PC-9 (cell line): ENCODE data around the gene MTA3. TPM values are rescaled to one million over a fixed set of nuclear protein-coding genes. Genes with fewer than 3 reads are reported as not detected.

Experiments
- BruUV-seq: library from RNA; stranded (reverse); fragments of 400-500 nt; replicated peaks from 2 replicates; lab custom pipeline; 2021; lab: Mats Ljungman, UMichigan
- CTCF ChIA-PET: fragments of 300-600 bp; sonication (Branson Sonifier 250); formaldehyde crosslinking; loops from one replicate; lab custom pipeline; 2022; ENCODE audit warnings: antibody characterized with exemption; lab: Charles Lee
- POLR2A ChIA-PET: fragments of 300-600 bp; sonication (Branson Sonifier 250); formaldehyde crosslinking; loops from one replicate; lab custom pipeline; 2022; ENCODE audit warnings: antibody characterized with exemption; ENCODE audit not compliant: unreplicated experiment; lab: Charles Lee
- DNase-seq, 2 experiments: peaks; one replicate each; pipeline versions ENCODE4 v3.0.0 to v3.0.0-alpha.2; 2015 to 2022; ENCODE audit warnings: mixed read lengths in 1 of 2
- H2AFZ ChIP-seq: fragments of 200-600 bp; sonication (generic); 2 replicates; pipeline ENCODE4 v1.8.1; 2017; ENCODE audit warnings: antibody characterized with exemption
- H3F3A ChIP-seq: fragments of 200-600 bp; sonication (generic); 2 replicates; pipeline ENCODE4 v1.8.1; 2017; ENCODE audit warnings: antibody characterized with exemption, mild to moderate bottlenecking, low read depth; ENCODE audit not compliant: insufficient read depth
- H3K27ac ChIP-seq: fragments of 200-600 bp; sonication (generic); 2 replicates; pipeline ENCODE4 v1.6.1; 2016; ENCODE audit warnings: mixed run types
- H3K27me3 ChIP-seq: fragments of 200-600 bp; sonication (generic); 2 replicates; pipeline ENCODE4 v1.6.1; 2016; ENCODE audit warnings: low read depth, mixed run types; ENCODE audit not compliant: insufficient read depth
- H3K36me3 ChIP-seq: fragments of 200-600 bp; sonication (generic); 2 replicates; pipeline ENCODE4 v1.6.1; 2016; ENCODE audit warnings: low read depth, mixed run types
- H3K4me1 ChIP-seq: fragments of 200-600 bp; sonication (generic); replicated peaks from 2 replicates; pipeline ENCODE4 v1.6.1; 2016; ENCODE audit warnings: mixed run types; ENCODE audit not compliant: insufficient read depth
- H3K4me2 ChIP-seq: fragments of 200-600 bp; sonication (generic); 2 replicates; pipeline ENCODE4 v1.6.1; 2017; ENCODE audit warnings: mixed run types
- H3K4me3 ChIP-seq: fragments of 200-600 bp; sonication (generic); 2 replicates; pipeline ENCODE4 v1.6.1; 2016; ENCODE audit warnings: mixed run types
- H3K79me2 ChIP-seq: fragments of 200-600 bp; sonication (generic); 2 replicates; pipeline ENCODE4 v1.6.1; 2017; ENCODE audit warnings: low read depth, mixed run types
- H3K9me2 ChIP-seq: fragments of 200-600 bp; sonication (generic); 2 replicates; pipeline ENCODE4 v1.8.1; 2017; ENCODE audit warnings: mild to moderate bottlenecking; ENCODE audit not compliant: insufficient read depth
- H3K9me3 ChIP-seq: fragments of 200-600 bp; sonication (generic); 2 replicates; pipeline ENCODE4 v1.8.1; 2016; ENCODE audit warnings: low read depth; ENCODE audit not compliant: insufficient read depth
- H4K20me1 ChIP-seq: fragments of 200-600 bp; sonication (generic); 2 replicates; pipeline ENCODE4 v1.8.1; 2017; ENCODE audit not compliant: insufficient read depth
- CTCF ChIP-seq: fragments of 200-600 bp; sonication (generic); conservative IDR thresholded peaks from 2 replicates; pipeline ENCODE4 v1.6.1; 2017; ENCODE audit warnings: mixed run types, antibody characterized with exemption, mild to moderate bottlenecking, moderate library complexity
- EZH2 ChIP-seq: fragments of 200-600 bp; sonication (generic); IDR thresholded peaks from 2 replicates; pipeline ENCODE4 v1.8.0; 2017; ENCODE audit warnings: antibody characterized with exemption, low read depth
- intact Hi-C: fragments of 100-400 bp; cut with micrococcal nuclease; formaldehyde crosslinking; loops from one replicate; pipeline ENCODE4 v1.10.0; 2022; ENCODE audit not compliant: unreplicated experiment
- total RNA-seq: library from RNA; stranded (reverse); gene quantifications from 2 replicates; pipeline ENCODE4 v1.2.3, GENCODE V29; 2021

Gene MTA3
- total RNA-seq, 1 experiment from 2014 or later, result 89.8 TPM

DNA sequence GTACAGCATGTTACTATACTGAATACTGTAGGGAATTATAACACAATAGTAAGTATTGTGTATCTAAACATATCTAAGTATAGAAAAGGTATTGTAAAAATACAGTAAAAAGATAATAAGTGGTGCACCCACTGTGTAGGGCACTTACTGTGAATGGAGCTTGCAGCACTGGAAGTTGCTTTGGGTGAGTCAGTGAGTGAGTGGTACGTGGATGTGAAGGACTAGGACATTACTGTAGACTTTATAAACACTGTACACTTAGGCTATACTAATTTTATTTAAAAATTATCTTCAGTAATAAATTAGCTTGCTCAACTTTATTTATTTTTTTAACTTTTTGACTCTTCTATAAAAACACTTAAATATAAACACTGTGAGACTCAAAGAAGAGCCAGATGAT, 82.6 kb downstream of the MTA3 start:
- Histone ChIP-seq H3K4me2 (no peak overlapping the region), H3K27me3 (no peaks in the 10 kb centered on the region), H3F3A (peaks cover 4% of the 10 kb centered on the region; the same call in 1 of the 2 replicates), H3K9me2 (no peaks in the 10 kb centered on the region), H3K9me3 (no peaks in the 10 kb centered on the region), H3K4me1 (no peaks in the 10 kb centered on the region), H3K4me3 (no peak overlapping the region), H2AFZ (no peak overlapping the region), H4K20me1 (peaks cover 20% of the 10 kb centered on the region), H3K27ac (no peak overlapping the region), H3K36me3 (peaks cover 10% of the 10 kb centered on the region), H3K79me2 (peaks cover 6% of the 10 kb centered on the region; the same call in 1 of the 2 replicates)
- ChIA-PET CTCF (no interaction called here), POLR2A (no interaction called here)
- no TSS peak for BruUV-seq
- intact Hi-C loops, result no loop called here
- DNase-seq, result no peak
- TF ChIP-seq EZH2 (no peak), CTCF (no peak)

DNA sequence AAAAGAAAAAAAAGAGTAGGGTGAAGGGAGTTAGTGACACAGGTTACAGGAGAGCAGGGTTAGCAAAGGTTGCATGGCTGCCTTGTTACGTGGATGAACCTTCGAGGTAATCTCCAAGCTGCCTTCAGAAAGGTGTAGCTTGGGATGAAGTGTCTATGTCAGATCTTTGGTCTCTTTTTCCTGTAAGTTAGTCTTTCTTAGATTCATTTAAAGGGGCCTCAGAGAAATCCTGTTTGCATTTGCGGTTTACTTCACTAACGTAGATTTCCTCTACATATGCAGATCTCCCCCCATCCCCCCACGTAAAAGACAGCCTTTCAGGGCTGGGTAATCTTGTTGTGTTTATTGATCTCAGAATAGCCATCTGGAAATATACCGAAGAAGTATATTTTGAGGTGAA, 83.7 kb downstream of the MTA3 start:
- no peaks in the 10 kb centered on the region for H3K9me2 ChIP-seq
- TF ChIP-seq CTCF (no peak), EZH2 (no peak)
- peaks cover 20% of the 10 kb centered on the region for H4K20me1 ChIP-seq
- H3K27me3 ChIP-seq, result no peaks in the 10 kb centered on the region
- no peaks in the 10 kb centered on the region for H3K4me1 ChIP-seq
- H3K36me3 ChIP-seq, result peaks cover 7% of the 10 kb centered on the region
- no peak overlapping the region for H3K27ac ChIP-seq
- no TSS peak for BruUV-seq
- DNase-seq, result no peak
- H3K79me2 ChIP-seq, result 0 out of 2 replicates have a peak, but pooled peaks cover 6% of the 10 kb centered on the region
- intact Hi-C loops, result no loop called here
- no peak overlapping the region for H3K4me3 ChIP-seq
- POLR2A ChIA-PET, result no interaction called here
- CTCF ChIA-PET, result no interaction called here
- no peak overlapping the region for H2AFZ ChIP-seq
- no peaks in the 10 kb centered on the region for H3K9me3 ChIP-seq
- peaks cover 4% of the 10 kb centered on the region; the same call in 1 of the 2 replicates for H3F3A ChIP-seq
- H3K4me2 ChIP-seq, result no peak overlapping the region

DNA sequence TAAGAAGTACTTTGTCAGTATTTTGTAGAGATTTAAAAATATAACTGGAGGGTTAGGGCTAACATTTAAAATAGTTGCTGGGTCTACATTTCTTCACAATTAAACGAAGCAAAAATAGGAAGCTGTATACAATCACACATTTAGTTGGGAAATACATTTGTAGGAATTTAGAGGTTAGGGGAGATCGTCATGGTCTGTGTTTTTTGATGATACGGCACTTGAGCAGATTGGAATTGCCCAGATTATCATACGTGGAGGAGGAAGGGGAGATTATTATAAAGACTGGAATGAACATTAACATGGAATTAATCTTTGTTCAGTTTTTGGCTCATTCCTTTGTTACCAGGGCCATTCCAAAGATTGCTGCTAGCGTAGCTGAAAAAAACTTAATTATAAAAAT, 84.6 kb downstream of the MTA3 start:
- Histone ChIP-seq H4K20me1 (peaks cover 20% of the 10 kb centered on the region), H3K4me3 (no peak overlapping the region), H3K27ac (no peak overlapping the region), H3K27me3 (no peaks in the 10 kb centered on the region), H3K36me3 (peaks cover 12% of the 10 kb centered on the region), H3K9me2 (no peaks in the 10 kb centered on the region), H3F3A (peaks cover 5% of the 10 kb centered on the region; the same call in 1 of the 2 replicates), H3K4me1 (no peaks in the 10 kb centered on the region), H2AFZ (no peak overlapping the region), H3K9me3 (no peaks in the 10 kb centered on the region), H3K79me2 (0 out of 2 replicates have a peak, but pooled peaks cover 6% of the 10 kb centered on the region), H3K4me2 (no peak overlapping the region)
- intact Hi-C loops, result no loop called here
- POLR2A ChIA-PET, result no interaction called here
- no peak for DNase-seq
- no peak for TF ChIP-seq EZH2
- TF ChIP-seq CTCF, result no peak
- CTCF ChIA-PET, result interaction anchor here (0.6 kb wide), 1 partner anchor 1030 kb away, joined by 3 read pairs; no protein-coding TSS in a partner anchor
- no TSS peak for BruUV-seq
